A549 (cell line): ENCODE measurements around the gene PLCH1. TPM values are rescaled to one million over a fixed set of nuclear protein-coding genes. Genes with fewer than 3 reads are reported as not detected.

Experiments used
- ATAC-seq, 2 experiments: fragments of 200-7000 bp in 1 of 2; fragments of >200 bp in 1 of 2; cut with Nextera tagmentation in 1 of 2; cut with Tn5 transposase in 1 of 2; 3 replicates each; pipeline versions ENCODE4 v1.8.0 to v1.9.1; 2018 to 2020; ENCODE audit warnings: mild to moderate bottlenecking in 1 of 2, moderate library complexity in 1 of 2
- CTCF ChIA-PET: fragments of 300-600 bp; sonication (Branson Sonifier 250); formaldehyde crosslinking; extraction: SDS; loops from one replicate; lab custom pipeline; 2021; ENCODE audit warnings: antibody characterized with exemption, inconsistent platforms; lab: Yijun Ruan, JAX
- POLR2A ChIA-PET: fragments of 350-600 bp; formaldehyde crosslinking; extraction: SDS; loops from one replicate; lab custom pipeline; 2021; ENCODE audit warnings: antibody characterized with exemption, inconsistent platforms; lab: Yijun Ruan, JAX
- DNase-seq, 2 experiments: peaks; one replicate each; pipeline versions ENCODE4 v3.0.0 to v3.0.0-alpha.2; 2011 to 2016; ENCODE audit warnings: low read depth in 1 of 2, low spot score in 1 of 2
- FAIRE-seq: peaks from 2 replicates; lab custom pipeline; 2011; peaks lifted over from hg19 to GRCh38; lab: Jason Lieb, UNC
- H3K27ac ChIP-seq, 2 experiments: fragments of >200 bp; sonication (Bioruptor Twin); formaldehyde crosslinking; 3 replicates each; pipeline ENCODE4 v1.5.1; 2016 to 2017
- H3K4me1 ChIP-seq: fragments of >200 bp; sonication (Bioruptor Twin); formaldehyde crosslinking; 3 replicates; pipeline ENCODE4 v1.6.1; 2016
- H3K4me2 ChIP-seq: fragments of >200 bp; sonication (Bioruptor Twin); formaldehyde crosslinking; 3 replicates; pipeline ENCODE4 v1.6.1; 2016
- H3K4me3 ChIP-seq: fragments of >200 bp; sonication (Bioruptor Twin); formaldehyde crosslinking; 3 replicates; pipeline ENCODE4 v1.5.1; 2016
- H3K9me3 ChIP-seq: fragments of >200 bp; sonication (Bioruptor Twin); formaldehyde crosslinking; 3 replicates; pipeline ENCODE4 v1.6.1; 2016
- CBX8 ChIP-seq: fragments of 200-600 bp; sonication (generic); IDR thresholded peaks from 2 replicates; pipeline ENCODE4 v1.6.1; 2016
- CTCF ChIP-seq: fragments of >200 bp; sonication (Bioruptor Twin); formaldehyde crosslinking; IDR thresholded peaks from 3 replicates; pipeline ENCODE4 v1.5.1; 2016
- EHMT2 ChIP-seq: fragments of 200-600 bp; sonication (generic); IDR thresholded peaks from 2 replicates; pipeline ENCODE4 v1.6.1; 2016; ENCODE audit warnings: antibody characterized with exemption, low read depth, mild to moderate bottlenecking, moderate library complexity
- EP300 ChIP-seq, 2 experiments: fragments of >200 bp; sonication (Bioruptor Twin); formaldehyde crosslinking; IDR thresholded peaks; 2 replicates in 1 of 2; 3 replicates in 1 of 2; pipeline ENCODE4 v1.6.1; 2016 to 2017
- ESRRA ChIP-seq: fragments of 150-350 bp; IDR thresholded peaks from 2 replicates; pipeline ENCODE4 v1.6.1; 2014; ENCODE audit warnings: mild to moderate bottlenecking, low read length, borderline replicate concordance
- FOXS1 ChIP-seq: fragments of 250-450 bp; sonication (Bioruptor Pico); IDR thresholded peaks from 2 replicates; pipeline ENCODE4 v1.5.0; 2020; ENCODE audit warnings: mild to moderate bottlenecking, moderate library complexity
- HOXA7 ChIP-seq: fragments of 250-450 bp; sonication (Bioruptor Pico); IDR thresholded peaks from 2 replicates; pipeline ENCODE4 v1.5.0; 2020; ENCODE audit warnings: mild to moderate bottlenecking, moderate library complexity
- HOXB5 ChIP-seq: fragments of 250-450 bp; sonication (Bioruptor Pico); IDR thresholded peaks from 2 replicates; pipeline ENCODE4 v1.5.0; 2020; ENCODE audit warnings: mild to moderate bottlenecking, moderate library complexity
- KDM5A ChIP-seq: fragments of 200-600 bp; sonication (generic); IDR thresholded peaks from 2 replicates; pipeline ENCODE4 v1.6.1; 2016; ENCODE audit warnings: antibody characterized with exemption, mild to moderate bottlenecking
- POLR2AphosphoS2 ChIP-seq: conservative IDR thresholded peaks from 2 replicates; pipeline ENCODE4 v1.6.1; 2012; ENCODE audit warnings: low read length, improper control_type of control experiment, inconsistent platforms
- RAD21 ChIP-seq, 2 experiments: fragments of >200 bp in 1 of 2; sonication (Bioruptor Twin) in 1 of 2; formaldehyde crosslinking in 1 of 2; IDR thresholded peaks in 1 of 2; conservative IDR thresholded peaks in 1 of 2; 2 replicates in 1 of 2; 3 replicates in 1 of 2; pipeline ENCODE4 v1.6.1; 2012 to 2018; ENCODE audit warnings: inconsistent platforms in 1 of 2
- RARB ChIP-seq: fragments of 250-450 bp; sonication (Bioruptor Pico); IDR thresholded peaks from 2 replicates; pipeline ENCODE4 v1.8.0; 2021; ENCODE audit warnings: mild to moderate bottlenecking, moderate library complexity
- RCOR1 ChIP-seq: fragments of 150-350 bp; IDR thresholded peaks from 2 replicates; pipeline ENCODE4 v1.6.1; 2014; ENCODE audit warnings: antibody characterized with exemption, low read length, low read depth
- SMC3 ChIP-seq: fragments of >200 bp; sonication (Bioruptor Twin); formaldehyde crosslinking; IDR thresholded peaks from 3 replicates; pipeline ENCODE4 v1.6.1; 2018; ENCODE audit warnings: inconsistent platforms
- SREBF2 ChIP-seq: fragments of 450-650 bp; IDR thresholded peaks from 2 replicates; pipeline ENCODE4 v1.6.1; 2014; ENCODE audit warnings: mild to moderate bottlenecking, moderate library complexity
- TFCP2L1 ChIP-seq: fragments of 250-450 bp; sonication (Bioruptor Pico); IDR thresholded peaks from 2 replicates; pipeline ENCODE4 v1.5.0; 2021; ENCODE audit warnings: mild to moderate bottlenecking
- USF2 ChIP-seq: fragments of 450-650 bp; IDR thresholded peaks from 2 replicates; pipeline ENCODE4 v1.6.1; 2014; ENCODE audit warnings: antibody characterized with exemption
- ZSCAN20 ChIP-seq: fragments of 250-450 bp; sonication (Bioruptor Pico); IDR thresholded peaks from 2 replicates; pipeline ENCODE4 v1.8.0; 2022; ENCODE audit warnings: mild to moderate bottlenecking, moderate library complexity
- WGBS: methylation state at CpG from one replicate; pipeline ENCODE4 v1.1.6; 2017; ENCODE audit errors: missing lambda C conversion rate; 5-methylcytosine and 5-hydroxymethylcytosine counted together
- polyA plus RNA-seq, 4 experiments: library from polyadenylated mRNA; depleted of rRNA in 3 of 4; stranded (reverse); fragments of >200 nt; fragmentation: RNase III in 1 of 4; extraction: RNeasy Plus Mini Kit Qiagen cat#74134 plus additional on column Dnase treatment in 1 of 4; gene quantifications; 2 replicates in 3 of 4; 3 replicates in 1 of 4; pipeline ENCODE4 v1.2.3, GENCODE V29; 2011 to 2017
- TF ChIP-seq, protein P1 (sequence below): fragments of >200 bp; sonication (Bioruptor Twin); formaldehyde crosslinking; IDR thresholded peaks from 3 replicates; pipeline ENCODE4 v1.6.1; 2016
- TF ChIP-seq, protein P2 (sequence below): IDR thresholded peaks from 2 replicates; pipeline ENCODE4 v1.6.1; 2012; ENCODE audit warnings: low read depth, borderline replicate concordance
- TF ChIP-seq, protein P3 (sequence below): IDR thresholded peaks from 2 replicates; pipeline ENCODE4 v1.6.1; 2012

Gene PLCH1
- polyA plus RNA-seq, 2 of the 4 experiments (the other 2 are of a cell fraction): 2.1 to 11.1 TPM

GRCh38 chr3:155757577-155757976, 12.7 kb upstream of the PLCH1 start:
- H3K4me1 ChIP-seq: peaks cover 4% of the 10 kb centered on the region; the same call in 2 of the 3 replicates
- TF ChIP-seq ZSCAN20 (no peak), EP300 (IDR thresholded peaks at IDR 0.05) (no peak), FOXS1 (CRISPR knock-in tag) (no peak), CBX8 (no peak), HOXA7 (CRISPR knock-in tag) (no peak), HOXB5 (CRISPR knock-in tag) (no peak), ESRRA (no peak), CTCF (no peak), SREBF2 (no peak), TFCP2L1 (CRISPR knock-in tag) (no peak), EHMT2 (no peak), USF2 (no peak), RARB (CRISPR knock-in tag) (no peak), POLR2AphosphoS2 (no peak), RCOR1 (no peak)
- TF ChIP-seq, protein P1, sequence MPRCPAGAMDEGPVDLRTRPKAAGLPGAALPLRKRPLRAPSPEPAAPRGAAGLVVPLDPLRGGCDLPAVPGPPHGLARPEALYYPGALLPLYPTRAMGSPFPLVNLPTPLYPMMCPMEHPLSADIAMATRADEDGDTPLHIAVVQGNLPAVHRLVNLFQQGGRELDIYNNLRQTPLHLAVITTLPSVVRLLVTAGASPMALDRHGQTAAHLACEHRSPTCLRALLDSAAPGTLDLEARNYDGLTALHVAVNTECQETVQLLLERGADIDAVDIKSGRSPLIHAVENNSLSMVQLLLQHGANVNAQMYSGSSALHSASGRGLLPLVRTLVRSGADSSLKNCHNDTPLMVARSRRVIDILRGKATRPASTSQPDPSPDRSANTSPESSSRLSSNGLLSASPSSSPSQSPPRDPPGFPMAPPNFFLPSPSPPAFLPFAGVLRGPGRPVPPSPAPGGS: no peak
- TF ChIP-seq, protein P2, sequence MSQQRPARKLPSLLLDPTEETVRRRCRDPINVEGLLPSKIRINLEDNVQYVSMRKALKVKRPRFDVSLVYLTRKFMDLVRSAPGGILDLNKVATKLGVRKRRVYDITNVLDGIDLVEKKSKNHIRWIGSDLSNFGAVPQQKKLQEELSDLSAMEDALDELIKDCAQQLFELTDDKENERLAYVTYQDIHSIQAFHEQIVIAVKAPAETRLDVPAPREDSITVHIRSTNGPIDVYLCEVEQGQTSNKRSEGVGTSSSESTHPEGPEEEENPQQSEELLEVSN: no peak
- TF ChIP-seq, protein P3, sequence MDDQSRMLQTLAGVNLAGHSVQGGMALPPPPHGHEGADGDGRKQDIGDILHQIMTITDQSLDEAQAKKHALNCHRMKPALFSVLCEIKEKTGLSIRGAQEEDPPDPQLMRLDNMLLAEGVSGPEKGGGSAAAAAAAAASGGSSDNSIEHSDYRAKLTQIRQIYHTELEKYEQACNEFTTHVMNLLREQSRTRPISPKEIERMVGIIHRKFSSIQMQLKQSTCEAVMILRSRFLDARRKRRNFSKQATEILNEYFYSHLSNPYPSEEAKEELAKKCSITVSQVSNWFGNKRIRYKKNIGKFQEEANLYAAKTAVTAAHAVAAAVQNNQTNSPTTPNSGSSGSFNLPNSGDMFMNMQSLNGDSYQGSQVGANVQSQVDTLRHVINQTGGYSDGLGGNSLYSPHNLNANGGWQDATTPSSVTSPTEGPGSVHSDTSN: no peak
- TF ChIP-seq, all 56 proteins: peak for 0
- FAIRE-seq (no peak), ATAC-seq (no peak), DNase-seq (no peak)
- no peaks in the 10 kb centered on the region for H3K9me3 ChIP-seq
- no peak overlapping the region for H3K4me3 ChIP-seq
- no peak overlapping the region for H3K4me2 ChIP-seq
- ChIA-PET POLR2A (no interaction called here), CTCF (interaction anchor here (2.5 kb wide), 1 partner anchor 49 kb away, joined by 8 read pairs; the partner anchor contains the start of gene C3orf33)
- 92% methylated on average over 7 of the region's 7 CpGs for WGBS
- no peak overlapping the region for H3K27ac ChIP-seq

DNA sequence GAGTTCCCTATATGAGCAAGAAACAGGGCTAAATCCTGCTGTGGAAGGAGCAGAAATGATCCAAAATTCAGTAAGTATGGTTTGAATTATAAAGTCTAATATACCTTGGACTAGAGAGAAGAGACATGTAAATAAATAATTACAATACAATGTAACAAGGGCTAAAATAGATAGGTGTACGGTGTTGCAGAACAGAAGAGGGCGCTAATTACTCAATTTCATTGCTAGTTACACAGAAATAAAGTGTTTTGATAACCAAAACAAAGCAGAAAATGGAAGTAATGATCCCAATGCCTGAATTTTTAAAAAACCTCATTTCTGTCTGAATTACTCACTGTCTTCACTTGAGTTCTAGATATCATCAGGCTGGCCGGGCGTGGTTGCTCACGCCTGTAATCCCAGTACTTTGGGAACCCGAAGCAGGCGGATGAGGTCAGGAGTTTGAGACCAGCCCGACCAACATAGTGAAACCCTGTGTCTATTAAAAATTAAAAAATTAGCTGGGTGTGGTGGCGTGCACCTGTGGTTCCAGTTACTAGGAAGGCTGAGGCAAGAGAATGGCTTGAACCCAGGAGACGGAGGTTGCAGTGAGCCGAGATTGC, 8.3 kb upstream of the PLCH1 start:
- ChIA-PET POLR2A (no interaction called here), CTCF (interaction anchor here (0.7 to 1.4 kb wide), 5 partner anchors 9 to 219 kb away, joined by 3 to 4 read pairs (median 3); no protein-coding TSS in a partner anchor)
- FAIRE-seq: no peak
- ATAC-seq: peak; percentile 58 to 77; a peak in 3 of 6 replicates
- DNase-seq: peak in 1 of 2 experiments; percentile 56
- peaks cover 19% of the 10 kb centered on the region for H3K4me1 ChIP-seq
- no peak overlapping the region for H3K4me3 ChIP-seq
- H3K4me2 ChIP-seq: 0 out of 3 replicates have a peak overlapping the region, but pooled peaks have one; percentile 9
- TF ChIP-seq SMC3 (peak; percentile 66), CTCF (peak; percentile 75), KDM5A (no peak), RAD21 (conservative IDR thresholded peaks at IDR 0.05 in 1 of 2, IDR thresholded peaks at IDR 0.05 in 1 of 2) (peak; percentile 71 to 73)
- no peak overlapping the region for H3K27ac ChIP-seq
- H3K9me3 ChIP-seq: no peaks in the 10 kb centered on the region
- 63% methylated on average over 11 of the region's 11 CpGs for WGBS
